AG10803 (cell line): Measurements from ENCODE around the gene METTL2B.
A peak's percentile ranks its signal among the peaks of the same experiment; 100 is the strongest.

Experiments used
- DNase-seq: peaks from one replicate; pipeline ENCODE4 v3.0.0; 2010; ENCODE audit warnings: low read depth
- H3K4me3 ChIP-seq: 2 replicates; pipeline ENCODE4 v1.5.1; 2011; ENCODE audit warnings: mild to moderate bottlenecking, low read length, control low read depth
- TF ChIP-seq, protein P1 (sequence below): conservative IDR thresholded peaks from 2 replicates; pipeline ENCODE4 v1.5.1; 2011; ENCODE audit warnings: mild to moderate bottlenecking, low read length, control low read depth, inconsistent platforms

METTL2B gene

DNA sequence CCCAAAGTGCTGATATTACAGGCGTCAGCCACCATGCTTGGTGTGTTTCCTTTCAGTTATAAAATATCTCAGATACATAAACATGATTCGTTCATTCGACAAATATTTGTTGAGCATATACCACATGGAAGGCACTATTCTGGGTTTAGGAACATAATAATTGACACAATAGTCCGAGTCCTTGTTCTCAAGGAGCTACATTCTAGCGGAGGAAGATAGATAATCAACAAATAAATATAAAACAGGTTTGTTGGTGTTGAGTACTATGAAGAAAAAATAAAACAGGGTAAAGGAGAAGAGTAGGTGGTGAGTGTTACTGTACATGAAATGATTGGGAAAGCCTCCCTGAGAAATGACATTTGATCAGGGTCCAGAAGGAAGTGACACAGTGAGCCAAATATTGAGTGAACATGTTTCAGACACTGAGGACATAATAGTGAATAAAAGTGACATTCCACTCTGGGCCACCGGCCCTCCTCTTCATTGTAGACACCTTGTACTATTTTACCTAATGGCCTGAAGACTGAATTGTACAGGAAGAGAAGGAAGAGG lies 27.7 kb upstream of the METTL2B start:
- no peak for DNase-seq
- H3K4me3 ChIP-seq = no peak overlapping the region
- TF ChIP-seq, protein P1, sequence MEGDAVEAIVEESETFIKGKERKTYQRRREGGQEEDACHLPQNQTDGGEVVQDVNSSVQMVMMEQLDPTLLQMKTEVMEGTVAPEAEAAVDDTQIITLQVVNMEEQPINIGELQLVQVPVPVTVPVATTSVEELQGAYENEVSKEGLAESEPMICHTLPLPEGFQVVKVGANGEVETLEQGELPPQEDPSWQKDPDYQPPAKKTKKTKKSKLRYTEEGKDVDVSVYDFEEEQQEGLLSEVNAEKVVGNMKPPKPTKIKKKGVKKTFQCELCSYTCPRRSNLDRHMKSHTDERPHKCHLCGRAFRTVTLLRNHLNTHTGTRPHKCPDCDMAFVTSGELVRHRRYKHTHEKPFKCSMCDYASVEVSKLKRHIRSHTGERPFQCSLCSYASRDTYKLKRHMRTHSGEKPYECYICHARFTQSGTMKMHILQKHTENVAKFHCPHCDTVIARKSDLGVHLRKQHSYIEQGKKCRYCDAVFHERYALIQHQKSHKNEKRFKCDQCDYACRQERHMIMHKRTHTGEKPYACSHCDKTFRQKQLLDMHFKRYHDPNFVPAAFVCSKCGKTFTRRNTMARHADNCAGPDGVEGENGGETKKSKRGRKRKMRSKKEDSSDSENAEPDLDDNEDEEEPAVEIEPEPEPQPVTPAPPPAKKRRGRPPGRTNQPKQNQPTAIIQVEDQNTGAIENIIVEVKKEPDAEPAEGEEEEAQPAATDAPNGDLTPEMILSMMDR = no peak

DNA sequence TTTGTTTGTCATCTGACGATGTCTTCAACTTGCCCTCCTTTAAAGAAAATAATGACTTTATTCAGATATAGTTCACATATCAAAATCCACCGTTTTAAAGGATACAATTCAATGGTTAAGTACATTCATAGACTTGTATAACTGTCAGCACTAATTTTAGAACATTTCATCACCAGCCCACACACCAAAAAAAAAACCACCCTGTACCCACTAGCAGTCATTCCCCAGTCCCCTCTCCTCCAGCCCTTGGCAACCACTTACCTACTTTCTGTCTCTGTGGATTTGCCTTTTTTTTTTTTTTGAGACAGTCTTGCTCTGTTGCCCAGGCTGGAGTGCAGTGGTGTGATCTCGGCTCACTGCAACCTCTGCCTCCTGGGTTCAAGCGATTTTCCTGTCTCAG lies 26.1 kb upstream of the METTL2B start:
- TF ChIP-seq, protein P1 = no peak
- DNase-seq = no peak
- H3K4me3 ChIP-seq = no peak overlapping the region

DNA sequence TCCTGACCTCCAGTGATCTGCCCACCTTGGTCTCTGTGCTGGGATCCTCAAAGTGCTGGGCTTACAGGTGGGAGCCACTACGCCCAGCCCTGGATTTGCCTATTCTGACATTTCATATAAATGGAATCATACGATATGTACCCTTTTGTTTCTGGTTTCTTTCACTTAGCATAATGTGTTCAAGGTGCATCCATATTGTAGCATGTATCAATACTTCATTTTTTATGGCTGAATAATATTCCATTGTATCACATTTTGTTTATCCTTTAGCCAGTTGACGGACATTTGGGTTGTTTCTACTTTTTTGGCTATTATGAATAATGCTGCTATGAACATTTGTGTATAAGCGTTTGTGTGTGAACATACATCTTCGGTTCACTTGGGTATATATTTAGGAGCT lies 25.6 kb upstream of the METTL2B start:
- no peak for DNase-seq
- H3K4me3 ChIP-seq = no peak overlapping the region
- TF ChIP-seq, protein P1 = no peak

DNA sequence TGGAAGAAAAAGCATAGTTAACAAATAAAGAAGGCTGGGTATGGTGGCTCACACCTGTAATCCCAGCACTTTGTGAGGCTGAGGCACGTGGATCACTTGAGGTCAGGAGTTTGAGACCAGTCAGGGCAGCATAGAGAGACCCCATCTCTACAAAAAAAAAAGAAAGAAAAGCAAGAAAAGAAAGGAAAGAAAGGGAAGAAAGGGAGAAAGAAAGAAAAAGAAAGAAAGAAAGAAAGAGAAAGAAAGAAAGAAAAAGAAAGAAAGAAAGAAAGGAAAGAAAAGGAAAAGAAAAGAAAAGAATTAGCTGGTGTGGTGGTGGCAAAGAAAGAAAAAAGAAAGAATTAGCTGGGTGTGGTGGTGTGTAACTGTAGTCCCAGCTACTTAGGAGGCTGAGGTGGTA lies 24.0 kb upstream of the METTL2B start:
- DNase-seq = no peak
- TF ChIP-seq, protein P1 = no peak
- H3K4me3 ChIP-seq = no peak overlapping the region

DNA sequence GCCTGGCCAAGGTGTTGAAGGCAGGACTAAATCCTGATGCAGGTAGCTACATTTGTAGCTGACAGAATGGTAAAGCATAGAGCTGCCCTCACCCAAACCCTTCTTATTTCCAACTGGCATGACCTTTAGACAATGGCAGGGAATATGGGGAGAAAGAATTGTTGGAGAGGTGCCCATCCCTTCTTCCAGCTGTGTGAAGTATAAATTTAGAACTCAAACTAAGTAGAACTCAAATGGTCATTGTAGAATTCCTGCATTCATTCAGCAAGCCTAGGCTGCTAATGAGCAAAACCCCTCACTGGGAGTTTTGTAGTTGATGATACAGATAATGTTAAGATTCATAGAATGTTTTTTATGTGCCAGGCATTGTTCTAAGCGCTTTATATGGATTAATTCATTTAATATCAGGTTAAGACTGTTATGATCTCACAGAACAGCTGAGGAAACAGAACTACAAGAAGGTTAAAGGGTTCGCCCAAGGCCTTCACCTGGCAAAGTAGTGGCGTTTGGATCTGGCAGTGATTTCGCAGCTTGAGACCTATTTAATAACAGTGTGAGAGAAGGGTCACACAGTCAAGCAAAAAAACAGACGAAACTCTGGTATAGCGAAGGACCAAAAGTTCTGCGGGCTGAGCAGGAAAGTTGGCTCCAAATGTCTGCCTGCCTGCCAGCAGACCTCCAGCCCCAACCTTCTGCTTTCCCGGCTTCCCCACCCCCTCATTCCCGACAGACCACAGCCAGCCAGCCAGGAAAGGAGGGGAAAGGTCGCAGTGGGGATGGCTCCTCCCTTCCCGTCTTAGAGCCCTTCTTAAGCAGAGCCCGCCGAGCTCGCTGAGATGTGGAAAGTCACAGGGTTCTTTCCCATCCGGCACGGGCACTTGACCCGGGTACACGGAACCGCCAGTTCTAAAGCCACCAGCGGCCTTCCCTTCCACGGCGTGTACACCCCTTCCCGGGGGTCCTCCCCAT lies 22.4 kb upstream of the METTL2B start:
- peak overlapping the region; percentile 98 for H3K4me3 ChIP-seq
- TF ChIP-seq, protein P1 = no peak
- peak; percentile 85 for DNase-seq

DNA sequence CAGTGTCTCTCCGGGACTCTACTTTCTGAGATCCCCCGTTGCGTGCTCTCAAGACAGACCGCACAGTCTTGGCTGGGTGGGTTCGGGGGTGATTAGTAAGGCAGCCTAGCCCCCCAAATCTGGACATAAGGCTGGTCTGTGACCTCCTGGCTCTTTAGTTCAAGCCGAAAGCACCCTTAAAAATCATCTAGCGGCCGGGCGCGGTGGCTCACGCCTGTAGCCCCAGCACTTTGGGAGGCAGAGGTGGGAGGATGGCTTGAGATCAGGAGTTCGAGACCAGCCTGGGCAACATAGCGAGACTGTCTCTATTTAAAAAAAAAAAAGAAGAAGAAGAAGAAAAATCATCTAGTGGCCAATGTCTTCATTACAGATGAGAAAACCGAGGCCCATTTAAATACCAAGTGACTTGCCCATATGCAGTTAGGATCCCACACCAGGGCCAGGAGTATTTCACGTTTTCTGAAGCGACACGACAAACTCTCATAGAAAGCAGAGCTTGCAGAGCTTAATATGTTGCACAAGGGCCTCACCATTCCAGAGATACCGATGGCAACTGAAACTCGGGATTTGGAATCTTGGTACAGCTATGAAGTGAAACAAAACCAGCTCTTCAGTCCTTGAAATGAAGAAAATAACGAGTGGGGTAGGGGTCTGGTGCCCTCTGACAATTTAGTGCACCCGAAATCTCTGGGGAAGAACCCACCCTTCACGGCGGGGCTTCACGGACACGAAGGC lies 21.6 kb upstream of the METTL2B start:
- peak; percentile 74 for DNase-seq
- TF ChIP-seq, protein P1 = no peak; the same call in 1 of the 2 replicates
- peak overlapping the region; percentile 98 for H3K4me3 ChIP-seq
